Osteoblast (primary cell): ENCODE data around the gene MAML2. TPM values are rescaled to one million over a fixed set of nuclear protein-coding genes. Genes with fewer than 3 reads are reported as not detected.

Experiments
- DNase-seq: peaks from one replicate; pipeline ENCODE4 v3.0.0; 2011; ENCODE audit warnings: low spot score, mixed read lengths; ENCODE audit not compliant: insufficient read length; ENCODE audit errors: missing footprints
- H2AFZ ChIP-seq: 2 replicates; pipeline ENCODE4 v1.6.0; 2011; ENCODE audit warnings: mild to moderate bottlenecking, low read length
- H3K27ac ChIP-seq: 2 replicates; pipeline ENCODE4 v1.5.1; 2011; ENCODE audit warnings: mild to moderate bottlenecking, low read depth, low read length, moderate library complexity
- H3K27me3 ChIP-seq: 2 replicates; pipeline ENCODE4 v1.6.0; 2012; ENCODE audit warnings: mild to moderate bottlenecking, control low read depth, inconsistent platforms, low read length, moderate library complexity; ENCODE audit not compliant: insufficient read depth
- H3K36me3 ChIP-seq: 2 replicates; pipeline ENCODE4 v1.5.1; 2011; ENCODE audit warnings: mild to moderate bottlenecking, low read length, control low read depth, moderate library complexity; ENCODE audit not compliant: insufficient read depth
- H3K4me1 ChIP-seq: 2 replicates; pipeline ENCODE4 v1.5.1; 2011; ENCODE audit warnings: mild to moderate bottlenecking, low read length, control low read depth, moderate library complexity; ENCODE audit not compliant: insufficient read depth
- H3K4me2 ChIP-seq: 2 replicates; pipeline ENCODE4 v1.6.0; 2011; ENCODE audit warnings: mild to moderate bottlenecking, low read length; ENCODE audit not compliant: insufficient read depth
- H3K4me3 ChIP-seq: fragments of 200-600 bp; sonication (generic); 3 replicates; pipeline ENCODE4 v1.5.1; 2012; ENCODE audit warnings: mild to moderate bottlenecking, low read length, inconsistent platforms; ENCODE audit not compliant: insufficient read depth
- H3K79me2 ChIP-seq: 2 replicates; pipeline ENCODE4 v1.6.0; 2012; ENCODE audit warnings: mild to moderate bottlenecking, low read length, control low read depth, inconsistent platforms; ENCODE audit not compliant: insufficient read depth
- H3K9me3 ChIP-seq: 2 replicates; pipeline ENCODE4 v1.5.1; 2011; ENCODE audit warnings: low read depth, low read length, control low read depth
- H4K20me1 ChIP-seq: 2 replicates; pipeline ENCODE4 v1.6.0; 2012; ENCODE audit warnings: mild to moderate bottlenecking, low read length, control low read depth; ENCODE audit not compliant: insufficient read depth
- total RNA-seq: library from RNA; depleted of rRNA; stranded (reverse); fragments of >200 nt; gene quantifications from 2 replicates; pipeline ENCODE4 v1.2.3, GENCODE V29; 2012
- TF ChIP-seq, protein P1 (sequence below): IDR thresholded peaks from 2 replicates; pipeline ENCODE4 v1.5.1; 2011; ENCODE audit warnings: mild to moderate bottlenecking, low read depth, low read length, moderate library complexity; ENCODE audit errors: extremely low read depth

The MAML2 gene
- total RNA-seq, 1 donor = 17.4 TPM

DNA sequence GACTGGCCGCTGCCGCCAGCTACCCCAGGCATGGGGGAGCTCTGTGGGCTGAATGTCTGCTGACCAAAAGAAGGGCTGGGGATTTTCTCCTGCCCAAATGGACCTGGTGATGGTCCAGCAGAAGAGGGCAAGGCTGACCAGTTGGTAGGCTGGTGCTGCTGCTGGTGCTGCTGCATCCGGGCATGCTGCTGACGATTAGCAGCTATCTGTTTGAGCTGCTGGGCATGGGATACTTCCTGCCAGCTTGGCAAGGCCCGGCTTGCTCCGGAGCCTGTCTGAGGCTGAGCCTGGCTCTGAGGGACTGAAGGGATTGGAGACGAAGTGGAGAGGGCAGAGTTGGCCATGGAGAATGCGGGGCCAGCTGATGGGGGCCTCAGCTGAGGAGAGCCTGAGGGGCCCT, 250.5 kb downstream of the MAML2 start:
- DNase-seq = no peak
- Histone ChIP-seq H3K4me2 (no peak overlapping the region), H3K4me3 (no peak overlapping the region), H3K9me3 (no peaks in the 10 kb centered on the region), H2AFZ (no peak overlapping the region), H3K4me1 (peaks cover 35% of the 10 kb centered on the region), H3K36me3 (peaks cover 7% of the 10 kb centered on the region), H3K27me3 (no peaks in the 10 kb centered on the region), H4K20me1 (peaks cover 2% of the 10 kb centered on the region), H3K27ac (no peak overlapping the region), H3K79me2 (peaks cover 85% of the 10 kb centered on the region)
- TF ChIP-seq, protein P1, sequence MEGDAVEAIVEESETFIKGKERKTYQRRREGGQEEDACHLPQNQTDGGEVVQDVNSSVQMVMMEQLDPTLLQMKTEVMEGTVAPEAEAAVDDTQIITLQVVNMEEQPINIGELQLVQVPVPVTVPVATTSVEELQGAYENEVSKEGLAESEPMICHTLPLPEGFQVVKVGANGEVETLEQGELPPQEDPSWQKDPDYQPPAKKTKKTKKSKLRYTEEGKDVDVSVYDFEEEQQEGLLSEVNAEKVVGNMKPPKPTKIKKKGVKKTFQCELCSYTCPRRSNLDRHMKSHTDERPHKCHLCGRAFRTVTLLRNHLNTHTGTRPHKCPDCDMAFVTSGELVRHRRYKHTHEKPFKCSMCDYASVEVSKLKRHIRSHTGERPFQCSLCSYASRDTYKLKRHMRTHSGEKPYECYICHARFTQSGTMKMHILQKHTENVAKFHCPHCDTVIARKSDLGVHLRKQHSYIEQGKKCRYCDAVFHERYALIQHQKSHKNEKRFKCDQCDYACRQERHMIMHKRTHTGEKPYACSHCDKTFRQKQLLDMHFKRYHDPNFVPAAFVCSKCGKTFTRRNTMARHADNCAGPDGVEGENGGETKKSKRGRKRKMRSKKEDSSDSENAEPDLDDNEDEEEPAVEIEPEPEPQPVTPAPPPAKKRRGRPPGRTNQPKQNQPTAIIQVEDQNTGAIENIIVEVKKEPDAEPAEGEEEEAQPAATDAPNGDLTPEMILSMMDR = no peak

DNA sequence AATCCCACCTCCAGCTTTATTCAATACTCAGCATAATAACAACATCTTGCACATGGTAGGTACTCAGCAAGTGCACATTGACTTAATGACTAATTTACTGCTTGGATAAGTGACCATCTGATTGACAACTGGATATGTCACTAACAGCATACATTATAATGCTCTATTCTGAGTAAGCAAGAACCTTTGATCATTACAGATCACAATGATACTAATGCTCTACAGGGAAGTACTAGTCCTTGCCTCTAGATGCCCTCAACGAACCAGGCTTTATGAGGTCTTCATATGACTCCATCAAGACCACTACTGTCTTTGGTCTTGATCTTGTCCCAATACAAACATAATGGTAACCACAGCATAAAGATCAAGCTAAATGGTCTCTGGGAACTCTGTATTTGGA, 251.5 kb downstream of the MAML2 start:
- H3K4me2 ChIP-seq = peak overlapping the region; percentile 69

DNA sequence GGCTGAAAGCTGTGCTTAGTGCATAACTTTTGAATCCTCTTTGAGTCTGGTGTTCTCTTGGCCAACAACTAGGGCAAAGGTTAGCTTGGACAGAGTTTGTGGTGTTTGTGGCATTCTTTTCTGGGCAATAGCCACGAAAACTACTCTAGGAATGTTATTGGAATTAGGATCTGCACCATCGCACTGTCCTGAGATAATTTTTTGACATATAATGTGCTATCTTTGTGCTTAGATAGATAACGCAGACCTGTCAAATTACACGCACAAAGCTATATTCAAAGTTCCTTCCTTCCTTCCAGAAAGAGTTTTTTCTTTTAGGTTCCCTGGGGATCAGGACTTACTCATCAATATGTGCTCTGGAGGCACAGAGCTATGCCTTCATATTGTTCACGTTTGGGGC, 252.3 kb downstream of the MAML2 start:
- Histone ChIP-seq H3K36me3 (peaks cover 7% of the 10 kb centered on the region), H3K4me1 (peaks cover 33% of the 10 kb centered on the region), H3K79me2 (peaks cover 85% of the 10 kb centered on the region), H3K9me3 (no peaks in the 10 kb centered on the region), H4K20me1 (peaks cover 2% of the 10 kb centered on the region), H3K27ac (peak overlapping the region; percentile 44), H3K27me3 (no peaks in the 10 kb centered on the region), H3K4me3 (peak overlapping the region; percentile 12), H2AFZ (no peak overlapping the region), H3K4me2 (peak overlapping the region; percentile 69)
- no peak for DNase-seq
- TF ChIP-seq, protein P1 = no peak

More for the DNA sequence above, 251.5 kb downstream of the MAML2 start:
- peak overlapping the region; percentile 44 for H3K27ac ChIP-seq
- TF ChIP-seq, protein P1 = peak; percentile 56
- H3K36me3 ChIP-seq = peaks cover 7% of the 10 kb centered on the region
- no peaks in the 10 kb centered on the region for H3K27me3 ChIP-seq
- DNase-seq = no peak
- H3K79me2 ChIP-seq = peaks cover 86% of the 10 kb centered on the region
- peaks cover 2% of the 10 kb centered on the region for H4K20me1 ChIP-seq
- peaks cover 33% of the 10 kb centered on the region for H3K4me1 ChIP-seq
- no peak overlapping the region for H2AFZ ChIP-seq
- no peak overlapping the region for H3K4me3 ChIP-seq
- H3K9me3 ChIP-seq = no peaks in the 10 kb centered on the region

DNA sequence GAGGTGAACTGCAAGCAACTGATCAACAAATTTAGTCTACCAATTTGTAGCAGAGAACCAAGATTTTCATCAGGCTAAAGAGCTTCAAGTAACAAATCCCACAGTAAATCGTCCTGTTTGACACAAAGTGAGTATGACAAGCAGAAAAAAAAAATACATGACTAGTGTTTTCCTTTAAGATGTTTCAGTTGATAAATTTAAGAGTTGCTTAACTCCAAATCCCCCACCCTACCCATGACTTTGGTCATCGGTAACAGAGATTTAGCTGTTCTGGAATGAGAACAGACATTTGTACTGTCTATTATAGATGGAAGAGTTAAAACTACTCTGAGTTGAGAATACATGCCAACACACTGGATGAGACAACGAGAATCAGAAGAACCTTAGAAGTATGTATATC, 254.1 kb downstream of the MAML2 start:
- no peak overlapping the region for H3K4me3 ChIP-seq
- H2AFZ ChIP-seq = no peak overlapping the region
- TF ChIP-seq, protein P1 = no peak
- no peak for DNase-seq
- H3K36me3 ChIP-seq = peaks cover 7% of the 10 kb centered on the region
- no peaks in the 10 kb centered on the region for H3K27me3 ChIP-seq
- peaks cover 33% of the 10 kb centered on the region for H3K4me1 ChIP-seq
- H3K9me3 ChIP-seq = no peaks in the 10 kb centered on the region
- H3K4me2 ChIP-seq = no peak overlapping the region
- H3K27ac ChIP-seq = no peak overlapping the region
- peaks cover 2% of the 10 kb centered on the region for H4K20me1 ChIP-seq
- peaks cover 85% of the 10 kb centered on the region for H3K79me2 ChIP-seq
